Activated naive CD4-positive, alpha-beta T cell treated with anti-CD3 and anti-CD28 coated beads, Interleukin-2, amount 10 ng/mL, durations not matched to agents 7 days and 5 days (primary cell): ENCODE measurements around the gene FAT1.
"Not testable (repeated sequence)": the region's sequence is repeated elsewhere in the genome, so short reads cannot be mapped to it uniquely, and the experiment has no call there.

Experiments used
- CTCF ChIA-PET: fragments of 350-600 bp; sonication (Branson Sonifier 250); formaldehyde crosslinking; loops from one replicate; lab custom pipeline; 2021; ENCODE audit warnings: antibody characterized with exemption; lab: Charles Lee
- DNase-seq: peaks from one replicate; pipeline ENCODE4 v3.0.0-alpha.2; 2020
- H3K27ac Mint-ChIP-seq: one replicate; pipeline ENCODE4 v1.8.0; 2021; ENCODE audit warnings: mild to moderate bottlenecking, moderate library complexity, mixed read lengths
- H3K27me3 Mint-ChIP-seq: one replicate; pipeline ENCODE4 v1.8.0; 2021; ENCODE audit warnings: mild to moderate bottlenecking, mixed read lengths
- H3K36me3 Mint-ChIP-seq: one replicate; pipeline ENCODE4 v1.8.0; 2021; ENCODE audit warnings: mixed read lengths
- H3K4me1 Mint-ChIP-seq: one replicate; pipeline ENCODE4 v1.8.0; 2021; ENCODE audit warnings: mixed read lengths
- H3K4me3 Mint-ChIP-seq: one replicate; pipeline ENCODE4 v1.8.0; 2021; ENCODE audit warnings: mild to moderate bottlenecking, moderate library complexity, mixed read lengths
- H3K9me3 Mint-ChIP-seq: one replicate; pipeline ENCODE4 v1.8.0; 2021; ENCODE audit warnings: mixed read lengths

FAT1 gene

GRCh38 chr4:186758929-186759682 lies 35.5 kb upstream of the FAT1 start:
- CTCF ChIA-PET: no interaction called here
- Mint-ChIP-seq H3K27ac (no peak overlapping the region), H3K9me3 (peaks cover 16% of the 10 kb centered on the region), H3K36me3 (no peaks in the 10 kb centered on the region), H3K27me3 (no peaks in the 10 kb centered on the region), H3K4me1 (no peaks in the 10 kb centered on the region), H3K4me3 (no peak overlapping the region)
- no peak for DNase-seq

GRCh38 chr4:186757696-186758355 lies 34.2 kb upstream of the FAT1 start:
- no peak for DNase-seq
- Mint-ChIP-seq H3K4me3 (no peak overlapping the region), H3K27ac (no peak overlapping the region), H3K27me3 (no peaks in the 10 kb centered on the region), H3K36me3 (no peaks in the 10 kb centered on the region), H3K4me1 (no peaks in the 10 kb centered on the region), H3K9me3 (peaks cover 15% of the 10 kb centered on the region)
- CTCF ChIA-PET: no interaction called here

- H3K27me3 Mint-ChIP-seq, H3K4me1 Mint-ChIP-seq, DNase-seq, H3K36me3 Mint-ChIP-seq, CTCF ChIA-PET, H3K27ac Mint-ChIP-seq, H3K4me3 Mint-ChIP-seq: not testable (repeated sequence)
- peaks cover 14% of the 10 kb centered on the region for H3K9me3 Mint-ChIP-seq
Observed at GRCh38 chr4:186756550-186756949, 32.9 kb upstream of the FAT1 start.

GRCh38 chr4:186755550-186756519 lies 32.2 kb upstream of the FAT1 start:
- H3K27ac Mint-ChIP-seq: no peak overlapping the region
- no peaks in the 10 kb centered on the region for H3K27me3 Mint-ChIP-seq
- peaks cover 14% of the 10 kb centered on the region for H3K9me3 Mint-ChIP-seq
- H3K4me3 Mint-ChIP-seq: no peak overlapping the region
- DNase-seq: no peak
- H3K36me3 Mint-ChIP-seq: no peaks in the 10 kb centered on the region
- CTCF ChIA-PET: no interaction called here
- no peaks in the 10 kb centered on the region for H3K4me1 Mint-ChIP-seq

- Mint-ChIP-seq H3K27me3 (no peaks in the 10 kb centered on the region), H3K9me3 (peaks cover 14% of the 10 kb centered on the region), H3K4me3 (no peak overlapping the region), H3K4me1 (no peaks in the 10 kb centered on the region), H3K27ac (no peak overlapping the region), H3K36me3 (no peaks in the 10 kb centered on the region)
- CTCF ChIA-PET: no interaction called here
- no peak for DNase-seq
Observed at GRCh38 chr4:186754976-186755375, 31.3 kb upstream of the FAT1 start.

- H3K4me3 Mint-ChIP-seq: no peak overlapping the region
- CTCF ChIA-PET: no interaction called here
Observed at GRCh38 chr4:186752325-186752724, 28.7 kb upstream of the FAT1 start.

GRCh38 chr4:186749611-186750281 lies 26.1 kb upstream of the FAT1 start:
- H3K36me3 Mint-ChIP-seq: no peaks in the 10 kb centered on the region
- no peaks in the 10 kb centered on the region for H3K4me1 Mint-ChIP-seq
- no peak overlapping the region for H3K27ac Mint-ChIP-seq
- CTCF ChIA-PET: no interaction called here
- H3K9me3 Mint-ChIP-seq: peaks cover 3% of the 10 kb centered on the region
- H3K27me3 Mint-ChIP-seq: no peaks in the 10 kb centered on the region
- no peak for DNase-seq
- no peak overlapping the region for H3K4me3 Mint-ChIP-seq

More at GRCh38 chr4:186752325-186752724, 28.7 kb upstream of the FAT1 start:
- Mint-ChIP-seq H3K36me3 (no peaks in the 10 kb centered on the region), H3K27me3 (no peaks in the 10 kb centered on the region), H3K27ac (no peak overlapping the region), H3K9me3 (peaks cover 9% of the 10 kb centered on the region), H3K4me1 (no peaks in the 10 kb centered on the region)
- DNase-seq: no peak

- Mint-ChIP-seq H3K4me3 (no peak overlapping the region), H3K36me3 (no peaks in the 10 kb centered on the region), H3K4me1 (no peaks in the 10 kb centered on the region), H3K27me3 (no peaks in the 10 kb centered on the region), H3K27ac (no peak overlapping the region), H3K9me3 (peaks cover 3% of the 10 kb centered on the region)
- no peak for DNase-seq
- CTCF ChIA-PET: interaction anchor here (0.7 kb wide), 1 partner anchor 396 kb away, joined by 3 read pairs; no protein-coding TSS in a partner anchor
Observed at GRCh38 chr4:186746581-186746980, 22.9 kb upstream of the FAT1 start.

GRCh38 chr4:186743261-186743660 lies 19.6 kb upstream of the FAT1 start:
- H3K9me3 Mint-ChIP-seq: no peaks in the 10 kb centered on the region
- H3K4me1 Mint-ChIP-seq: no peaks in the 10 kb centered on the region
- no peak overlapping the region for H3K4me3 Mint-ChIP-seq
- DNase-seq: no peak
- CTCF ChIA-PET: no interaction called here
- H3K27me3 Mint-ChIP-seq: no peaks in the 10 kb centered on the region
- H3K36me3 Mint-ChIP-seq: no peaks in the 10 kb centered on the region
- H3K27ac Mint-ChIP-seq: no peak overlapping the region

- no peaks in the 10 kb centered on the region for H3K9me3 Mint-ChIP-seq
- no peak overlapping the region for H3K27ac Mint-ChIP-seq
- H3K27me3 Mint-ChIP-seq: no peaks in the 10 kb centered on the region
Observed at GRCh38 chr4:186740822-186741221, 17.2 kb upstream of the FAT1 start.

GRCh38 chr4:186739802-186740434 lies 16.3 kb upstream of the FAT1 start:
- H3K27me3 Mint-ChIP-seq: no peaks in the 10 kb centered on the region
- no peaks in the 10 kb centered on the region for H3K9me3 Mint-ChIP-seq
- no peak for DNase-seq
- no peak overlapping the region for H3K4me3 Mint-ChIP-seq
- H3K4me1 Mint-ChIP-seq: no peaks in the 10 kb centered on the region
- CTCF ChIA-PET: no interaction called here
- H3K36me3 Mint-ChIP-seq: no peaks in the 10 kb centered on the region
- no peak overlapping the region for H3K27ac Mint-ChIP-seq

More at GRCh38 chr4:186740822-186741221, 17.2 kb upstream of the FAT1 start:
- Mint-ChIP-seq H3K36me3 (no peaks in the 10 kb centered on the region), H3K4me3 (no peak overlapping the region), H3K4me1 (no peaks in the 10 kb centered on the region)
- DNase-seq: no peak
- CTCF ChIA-PET: no interaction called here

- CTCF ChIA-PET: no interaction called here
- Mint-ChIP-seq H3K36me3 (no peaks in the 10 kb centered on the region), H3K9me3 (no peaks in the 10 kb centered on the region), H3K27me3 (no peaks in the 10 kb centered on the region), H3K4me3 (no peak overlapping the region), H3K27ac (no peak overlapping the region), H3K4me1 (no peaks in the 10 kb centered on the region)
- DNase-seq: no peak
Observed at GRCh38 chr4:186739317-186739716, 15.7 kb upstream of the FAT1 start.

- H3K9me3 Mint-ChIP-seq: peaks cover 2% of the 10 kb centered on the region
- CTCF ChIA-PET: no interaction called here
- H3K27me3 Mint-ChIP-seq: no peaks in the 10 kb centered on the region
Observed at GRCh38 chr4:186738421-186738820, 14.8 kb upstream of the FAT1 start.

More at GRCh38 chr4:186738421-186738820, 14.8 kb upstream of the FAT1 start:
- H3K27ac Mint-ChIP-seq: no peak overlapping the region
- H3K36me3 Mint-ChIP-seq: no peaks in the 10 kb centered on the region
- H3K4me3 Mint-ChIP-seq: no peak overlapping the region
- no peaks in the 10 kb centered on the region for H3K4me1 Mint-ChIP-seq
- DNase-seq: no peak
